ENCODE results near the gene C19orf81. TPM values are rescaled to one million over a fixed set of nuclear protein-coding genes. Genes with fewer than 3 reads are reported as not detected.

The C19orf81 gene
- total and polyA plus RNA-seq, 2 of the 4 experiments (the other 2 are of a cell fraction): 0.31 TPM; not detected in 1

- H3K14ac ChIP-seq (replicated peaks; ENCODE audit: low read depth, low read length): no peak overlapping the region
- no peaks in the 10 kb centered on the region for H3K36me3 ChIP-seq (ENCODE audit: control insufficient read depth, insufficient read depth, low read length)
- no peak overlapping the region for H2AFZ ChIP-seq (replicated peaks; ENCODE audit: low read length, poor library complexity)
- ATAC-seq (ENCODE audit: low read depth): no peak
- DNase-seq: no peak
- H3K79me1 ChIP-seq (ENCODE audit: low read depth in 1 of 2, low read length in 2 of 2): no peaks in the 10 kb centered on the region
- H3K9ac ChIP-seq (ENCODE audit: low read depth, low read length): no peak overlapping the region
- H3K4me2 ChIP-seq (ENCODE audit: low read depth, low read length): no peak overlapping the region
- H2AK9ac ChIP-seq (replicated peaks; ENCODE audit: low read depth, low read length, poor library complexity): no peak overlapping the region
- no peak overlapping the region for H2BK20ac ChIP-seq (ENCODE audit: low read depth, low read length)
- no peak overlapping the region for H3K4ac ChIP-seq (ENCODE audit: low read depth, low read length)
- H3K27me3 ChIP-seq (ENCODE audit: control insufficient read depth, insufficient read depth, low read length): peaks cover 31% of the 10 kb centered on the region
- ChIA-PET CTCF (no interaction called here), POLR2A (ENCODE audit: unreplicated experiment) (interaction anchor here (0.6 kb wide), 1 partner anchor 71 kb away, joined by 5 read pairs; no protein-coding TSS in a partner anchor)
- in situ Hi-C loops (cut with MboI; ENCODE audit: low sequenced_read_pairs) (no loop called here), intact Hi-C loops (cut with micrococcal nuclease) (no loop called here), dilution Hi-C loops (cut with HindIII; ENCODE audit: low sequenced_read_pairs, unreplicated experiment) (no loop called here)
- H3K18ac ChIP-seq (ENCODE audit: low read depth, low read length): no peak overlapping the region
- H2BK5ac ChIP-seq (ENCODE audit: low read depth, low read length, poor library complexity, severe bottlenecking): no peak overlapping the region
- no peak overlapping the region for H4K5ac ChIP-seq (ENCODE audit: low read depth, low read length)
- H4K91ac ChIP-seq (ENCODE audit: insufficient read depth, low read depth, low read length): no peak overlapping the region
- H3K56ac ChIP-seq (ENCODE audit: extremely low read depth, insufficient read depth, low read length): no peak overlapping the region
- no peak overlapping the region for H3K4me3 ChIP-seq (ENCODE audit: insufficient read depth, low read depth, low read length)
- no peak overlapping the region for H4K8ac ChIP-seq (ENCODE audit: low read depth in 2 of 2, low read length in 2 of 2)
- H3K9me3 ChIP-seq (ENCODE audit: control insufficient read depth, insufficient read depth, low read length): no peaks in the 10 kb centered on the region
- no peak for TF ChIP-seq NFE2L2 (IDR thresholded peaks at IDR 0.05; ENCODE audit: low read depth, low read length)
- TF ChIP-seq MXI1 (IDR thresholded peaks at IDR 0.05; ENCODE audit: borderline replicate concordance, low read depth, low read length): no peak
- no peak for TF ChIP-seq RCOR1 (IDR thresholded peaks at IDR 0.05; ENCODE audit: insufficient replicate concordance, low read length)
- no peak for TF ChIP-seq CEBPB (IDR thresholded peaks at IDR 0.05; ENCODE audit: low read depth, low read length)
- no peak for TF ChIP-seq CTCF (conservative IDR thresholded peaks at IDR 0.05; ENCODE audit: low read depth, low read length)
- TF ChIP-seq FOS (IDR thresholded peaks at IDR 0.05; ENCODE audit: low read depth, low read length): no peak
- no peak for TF ChIP-seq BHLHE40 (IDR thresholded peaks at IDR 0.05; ENCODE audit: low read depth, low read length)
- no peak for TF ChIP-seq MAFK (IDR thresholded peaks at IDR 0.05; ENCODE audit: low read depth, low read length)
- TF ChIP-seq POLR2A (IDR thresholded peaks at IDR 0.05; ENCODE audit: low read depth, low read length): no peak
- H3K27ac ChIP-seq (ENCODE audit: insufficient read depth, low read length): no peak overlapping the region
- no peak overlapping the region for H2BK120ac ChIP-seq (ENCODE audit: low read depth, low read length)
- H3K4me1 ChIP-seq (ENCODE audit: control insufficient read depth, insufficient read depth, low read length): no peaks in the 10 kb centered on the region; the same call in 1 of the 2 replicates
- no TSS peak for BruUV-seq (replicated peaks)
- no peak overlapping the region for H3K23ac ChIP-seq (ENCODE audit: low read depth, low read length)
- WGBS, 2 experiments (ENCODE audit: extremely low coverage in 2 of 2, insufficient read length in 1 of 2): 0% methylated on average over 3 of the region's 23 CpGs; no CpG with 5 or more reads in 1 of the 2 experiments
- no peak overlapping the region for H2BK15ac ChIP-seq (ENCODE audit: low read depth, low read length)
- H4K20me1 ChIP-seq (ENCODE audit: insufficient read depth, low read length): no peaks in the 10 kb centered on the region; the same call in none of the 2 replicates
- H2AK5ac ChIP-seq (ENCODE audit: low read depth, low read length): no peak overlapping the region
- H3K9me1 ChIP-seq (ENCODE audit: insufficient read depth, low read length): peaks cover 3% of the 10 kb centered on the region; the same call in 1 of the 2 replicates
Observed at GRCh38 chr19:50693064-50693975, 44.1 kb downstream of the C19orf81 start.
